ENCODE measurements around the gene GPHA2.
A peak's percentile ranks its signal among the peaks of the same experiment; 100 is the strongest.

GPHA2 gene

DNA sequence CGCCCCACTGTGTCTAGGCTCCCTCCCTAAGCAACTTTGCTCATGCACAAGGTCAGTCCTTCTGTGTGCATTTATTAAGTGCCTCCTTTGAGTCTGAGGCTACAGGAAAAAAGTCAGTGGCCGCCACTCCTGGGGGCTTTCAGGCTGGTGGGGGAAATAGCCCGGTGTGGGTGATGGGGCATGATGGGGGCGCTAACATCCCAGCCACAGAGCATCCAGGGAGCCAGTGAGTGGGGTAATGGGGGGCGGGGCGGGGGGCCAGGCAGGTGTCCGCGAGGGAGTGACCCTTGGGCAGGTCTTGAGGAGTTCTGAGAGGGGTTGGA, 47.3 kb downstream of the GPHA2 start:
- H3F3A ChIP-seq (ENCODE audit: insufficient read depth) = 0 out of 2 replicates have a peak, but pooled peaks cover 5% of the 10 kb centered on the region
- TF ChIP-seq, protein P1, sequence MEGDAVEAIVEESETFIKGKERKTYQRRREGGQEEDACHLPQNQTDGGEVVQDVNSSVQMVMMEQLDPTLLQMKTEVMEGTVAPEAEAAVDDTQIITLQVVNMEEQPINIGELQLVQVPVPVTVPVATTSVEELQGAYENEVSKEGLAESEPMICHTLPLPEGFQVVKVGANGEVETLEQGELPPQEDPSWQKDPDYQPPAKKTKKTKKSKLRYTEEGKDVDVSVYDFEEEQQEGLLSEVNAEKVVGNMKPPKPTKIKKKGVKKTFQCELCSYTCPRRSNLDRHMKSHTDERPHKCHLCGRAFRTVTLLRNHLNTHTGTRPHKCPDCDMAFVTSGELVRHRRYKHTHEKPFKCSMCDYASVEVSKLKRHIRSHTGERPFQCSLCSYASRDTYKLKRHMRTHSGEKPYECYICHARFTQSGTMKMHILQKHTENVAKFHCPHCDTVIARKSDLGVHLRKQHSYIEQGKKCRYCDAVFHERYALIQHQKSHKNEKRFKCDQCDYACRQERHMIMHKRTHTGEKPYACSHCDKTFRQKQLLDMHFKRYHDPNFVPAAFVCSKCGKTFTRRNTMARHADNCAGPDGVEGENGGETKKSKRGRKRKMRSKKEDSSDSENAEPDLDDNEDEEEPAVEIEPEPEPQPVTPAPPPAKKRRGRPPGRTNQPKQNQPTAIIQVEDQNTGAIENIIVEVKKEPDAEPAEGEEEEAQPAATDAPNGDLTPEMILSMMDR (IDR thresholded peaks at IDR 0.05; ENCODE audit: insufficient read depth, low read length, poor library complexity, severe bottlenecking) = no peak
- TF ChIP-seq EZH2phosphoT487 (conservative IDR thresholded peaks at IDR 0.05; ENCODE audit: low read length) = no peak
- no peaks in the 10 kb centered on the region for H3K27me3 ChIP-seq (ENCODE audit: low read length)
- no peaks in the 10 kb centered on the region for H3K9me2 ChIP-seq (replicated peaks; ENCODE audit: insufficient read depth, low read length)
- peak overlapping the region; percentile 86 for H2AFZ ChIP-seq (ENCODE audit: low read depth, low read length, severe bottlenecking)
- no peaks in the 10 kb centered on the region for H4K20me1 ChIP-seq (ENCODE audit: low read depth, low read length)
- H3K9ac ChIP-seq (ENCODE audit: low read length) = peak overlapping the region; percentile 58
- no peaks in the 10 kb centered on the region for H3K79me2 ChIP-seq (ENCODE audit: insufficient read depth, low read length)
- H3K4me2 ChIP-seq (ENCODE audit: low read depth, low read length, poor library complexity, severe bottlenecking) = peak overlapping the region; percentile 57
- no peak overlapping the region for H3K4me3 ChIP-seq (ENCODE audit: insufficient read depth, low read length, poor library complexity, severe bottlenecking)
- no peaks in the 10 kb centered on the region for H3K9me3 ChIP-seq (ENCODE audit: insufficient read depth, low read length)
- peak overlapping the region; percentile 62 for H3K27ac ChIP-seq (ENCODE audit: low read depth, low read length)
- no peaks in the 10 kb centered on the region for H3K36me3 ChIP-seq (ENCODE audit: low read length)

DNA sequence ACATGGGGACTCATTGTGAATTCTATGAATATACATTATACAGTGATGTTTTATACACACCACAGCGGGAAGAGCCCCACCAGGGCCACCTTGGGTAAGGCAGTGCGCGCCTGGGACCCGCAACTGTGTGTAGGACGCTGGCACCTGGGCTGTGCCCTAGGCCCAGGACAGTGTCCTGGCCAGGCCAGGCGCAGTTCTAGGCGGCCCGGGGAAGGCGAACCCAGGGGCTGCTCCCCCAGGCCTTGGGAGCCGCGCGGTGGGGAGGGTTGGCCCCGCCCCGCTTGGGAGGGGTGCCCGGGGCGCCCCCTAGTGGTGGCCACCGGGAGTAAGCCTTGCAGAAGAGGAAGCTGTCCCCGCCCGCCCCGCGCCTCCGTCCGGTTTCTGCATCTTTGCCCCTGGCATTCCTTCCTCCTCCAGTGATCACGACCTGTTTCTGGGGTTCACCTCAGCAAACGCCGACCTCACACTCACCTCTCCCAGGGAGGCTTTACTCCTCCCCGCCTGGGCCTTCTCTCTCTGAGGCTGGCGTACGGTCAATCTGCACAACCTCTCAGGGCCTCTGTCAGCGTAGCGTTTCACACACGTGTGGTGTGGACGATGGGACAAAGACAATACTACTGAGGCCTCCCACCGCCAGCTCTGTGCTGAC, 47.8 kb downstream of the GPHA2 start:
- H3K27ac ChIP-seq (ENCODE audit: low read depth, low read length) = peak overlapping the region; percentile 62
- H3K4me3 ChIP-seq (ENCODE audit: insufficient read depth, low read length, poor library complexity, severe bottlenecking) = peak overlapping the region; percentile 13
- TF ChIP-seq EZH2phosphoT487 (conservative IDR thresholded peaks at IDR 0.05; ENCODE audit: low read length) = no peak
- TF ChIP-seq, protein P1 (IDR thresholded peaks at IDR 0.05; ENCODE audit: insufficient read depth, low read length, poor library complexity, severe bottlenecking) = peak; percentile 81
- no peaks in the 10 kb centered on the region for H3K27me3 ChIP-seq (ENCODE audit: low read length)
- no peaks in the 10 kb centered on the region for H4K20me1 ChIP-seq (ENCODE audit: low read depth, low read length)
- H3K79me2 ChIP-seq (ENCODE audit: insufficient read depth, low read length) = no peaks in the 10 kb centered on the region
- H3K4me2 ChIP-seq (ENCODE audit: low read depth, low read length, poor library complexity, severe bottlenecking) = peak overlapping the region; percentile 57
- H3K36me3 ChIP-seq (ENCODE audit: low read length) = no peaks in the 10 kb centered on the region
- H3K9me2 ChIP-seq (replicated peaks; ENCODE audit: insufficient read depth, low read length) = no peaks in the 10 kb centered on the region
- peak overlapping the region; percentile 58 for H3K9ac ChIP-seq (ENCODE audit: low read length)
- peak overlapping the region; percentile 86 for H2AFZ ChIP-seq (ENCODE audit: low read depth, low read length, severe bottlenecking)
- H3F3A ChIP-seq (ENCODE audit: insufficient read depth) = 0 out of 2 replicates have a peak, but pooled peaks cover 5% of the 10 kb centered on the region
- no peaks in the 10 kb centered on the region for H3K9me3 ChIP-seq (ENCODE audit: insufficient read depth, low read length)

DNA sequence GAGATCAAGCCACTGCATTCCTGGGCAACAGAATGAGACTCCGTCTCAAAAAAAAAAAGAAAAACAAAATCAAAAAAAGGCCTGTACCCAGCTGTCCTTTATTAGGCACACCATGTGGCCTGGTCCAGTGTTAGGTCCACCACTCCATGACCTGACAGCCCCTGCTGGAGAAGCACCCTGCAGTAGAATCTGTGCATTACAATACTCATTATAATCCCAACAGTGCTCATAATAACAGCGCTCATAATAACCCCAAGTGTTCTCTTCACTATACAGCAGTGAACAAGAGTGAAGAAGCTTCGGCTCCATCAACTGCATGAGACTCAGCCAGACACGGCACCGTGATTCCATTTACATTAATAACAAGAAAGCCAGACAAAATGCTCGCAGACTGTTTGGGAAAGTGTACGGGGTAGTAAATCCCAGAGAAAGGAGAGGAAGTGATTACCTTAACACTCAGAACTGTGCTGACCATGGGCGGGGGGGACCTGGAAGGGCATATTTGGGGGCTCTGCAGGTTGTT, 48.4 kb downstream of the GPHA2 start:
- H3K4me3 ChIP-seq (ENCODE audit: insufficient read depth, low read length, poor library complexity, severe bottlenecking) = peak overlapping the region; percentile 13
- no peaks in the 10 kb centered on the region for H3K9me3 ChIP-seq (ENCODE audit: insufficient read depth, low read length)
- H3K27me3 ChIP-seq (ENCODE audit: low read length) = no peaks in the 10 kb centered on the region

More for the DNA sequence above, 48.4 kb downstream of the GPHA2 start:
- Histone ChIP-seq H3K4me2 (ENCODE audit: low read depth, low read length, poor library complexity, severe bottlenecking) (peak overlapping the region; percentile 57), H3K27ac (ENCODE audit: low read depth, low read length) (peak overlapping the region; percentile 62), H4K20me1 (ENCODE audit: low read depth, low read length) (no peaks in the 10 kb centered on the region), H3K9me2 (replicated peaks; ENCODE audit: insufficient read depth, low read length) (no peaks in the 10 kb centered on the region), H3K79me2 (ENCODE audit: insufficient read depth, low read length) (no peaks in the 10 kb centered on the region), H3F3A (ENCODE audit: insufficient read depth) (peaks cover 5% of the 10 kb centered on the region; the same call in 1 of the 2 replicates), H2AFZ (ENCODE audit: low read depth, low read length, severe bottlenecking) (peak overlapping the region; percentile 65), H3K36me3 (ENCODE audit: low read length) (no peaks in the 10 kb centered on the region), H3K9ac (ENCODE audit: low read length) (peak overlapping the region; percentile 58)
- TF ChIP-seq, protein P1 (IDR thresholded peaks at IDR 0.05; ENCODE audit: insufficient read depth, low read length, poor library complexity, severe bottlenecking) = no peak
- no peak for TF ChIP-seq EZH2phosphoT487 (conservative IDR thresholded peaks at IDR 0.05; ENCODE audit: low read length)

All from SU-DHL-6 (cell line).